Measurements from ENCODE around the gene NGRN.

DNA sequence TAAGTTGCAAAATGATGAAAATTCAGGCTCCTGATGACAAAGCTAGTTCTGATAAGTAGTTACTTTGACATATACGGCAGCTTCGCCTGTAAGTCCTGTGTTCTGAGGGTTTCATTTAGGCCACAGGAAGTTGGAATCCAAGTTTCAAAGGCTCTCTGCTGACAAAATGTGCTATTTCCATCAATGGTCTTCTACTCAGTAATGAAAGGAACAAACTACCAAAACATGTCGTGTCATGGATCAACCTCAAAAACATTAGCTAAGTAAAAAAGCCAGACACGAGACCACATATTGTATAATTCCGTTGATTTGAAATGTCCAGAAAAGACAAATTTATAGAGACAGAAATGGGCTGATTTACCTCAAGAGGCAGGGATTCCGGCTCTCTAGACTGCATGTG is 22.5 kb downstream of the NGRN start:
- TF ChIP-seq, protein P1, sequence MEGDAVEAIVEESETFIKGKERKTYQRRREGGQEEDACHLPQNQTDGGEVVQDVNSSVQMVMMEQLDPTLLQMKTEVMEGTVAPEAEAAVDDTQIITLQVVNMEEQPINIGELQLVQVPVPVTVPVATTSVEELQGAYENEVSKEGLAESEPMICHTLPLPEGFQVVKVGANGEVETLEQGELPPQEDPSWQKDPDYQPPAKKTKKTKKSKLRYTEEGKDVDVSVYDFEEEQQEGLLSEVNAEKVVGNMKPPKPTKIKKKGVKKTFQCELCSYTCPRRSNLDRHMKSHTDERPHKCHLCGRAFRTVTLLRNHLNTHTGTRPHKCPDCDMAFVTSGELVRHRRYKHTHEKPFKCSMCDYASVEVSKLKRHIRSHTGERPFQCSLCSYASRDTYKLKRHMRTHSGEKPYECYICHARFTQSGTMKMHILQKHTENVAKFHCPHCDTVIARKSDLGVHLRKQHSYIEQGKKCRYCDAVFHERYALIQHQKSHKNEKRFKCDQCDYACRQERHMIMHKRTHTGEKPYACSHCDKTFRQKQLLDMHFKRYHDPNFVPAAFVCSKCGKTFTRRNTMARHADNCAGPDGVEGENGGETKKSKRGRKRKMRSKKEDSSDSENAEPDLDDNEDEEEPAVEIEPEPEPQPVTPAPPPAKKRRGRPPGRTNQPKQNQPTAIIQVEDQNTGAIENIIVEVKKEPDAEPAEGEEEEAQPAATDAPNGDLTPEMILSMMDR (conservative IDR thresholded peaks at IDR 0.05 in 1 of 2, IDR thresholded peaks at IDR 0.05 in 1 of 2; ENCODE audit: low read depth in 1 of 2, low read length in 2 of 2) = no peak
- no peak for TF ChIP-seq EZH2 (IDR thresholded peaks at IDR 0.05; ENCODE audit: low read length, missing control alignments)

All from fibroblast of lung (primary cell).